ENCODE results near the gene RASGRF2. TPM values are rescaled to one million over a fixed set of nuclear protein-coding genes. Genes with fewer than 3 reads are reported as not detected.
A peak's percentile ranks its signal among the peaks of the same experiment; 100 is the strongest.

Gene RASGRF2
- total and polyA plus RNA-seq, 2 of the 13 experiments (the other 11 are each of a cell fraction or from before 2014, with no cell fraction given) = 23.6 to 29.0 TPM

GRCh38 chr5:81075041-81075440 is 114.9 kb downstream of the RASGRF2 start:
- intact Hi-C loops (cut with micrococcal nuclease; ENCODE audit: unreplicated experiment) = no loop called here
- no peaks in the 10 kb centered on the region for H3K27me3 ChIP-seq (ENCODE audit: control insufficient read depth in 1 of 2, insufficient read depth in 2 of 2, low read length in 2 of 2)
- TF ChIP-seq SSRP1 (CRISPR knock-in tag; IDR thresholded peaks at IDR 0.05) = no peak
- TF ChIP-seq PCBP2 (optimal IDR thresholded peaks at IDR 0.05; ENCODE audit: low read depth, low read length, poor library complexity, severe bottlenecking) = no peak
- no peak for TF ChIP-seq SATB2 (CRISPR knock-in tag; IDR thresholded peaks at IDR 0.05)
- no peak for TF ChIP-seq ZNF883 (CRISPR knock-in tag; IDR thresholded peaks at IDR 0.05; ENCODE audit: not compliant biosample characterization)
- no peak for TF ChIP-seq ZNF510 (CRISPR knock-in tag; IDR thresholded peaks at IDR 0.05; ENCODE audit: low read depth)
- TF ChIP-seq CAMTA2 (CRISPR knock-in tag; IDR thresholded peaks at IDR 0.05; ENCODE audit: borderline replicate concordance) = no peak
- TF ChIP-seq MZF1 (CRISPR knock-in tag; IDR thresholded peaks at IDR 0.05; ENCODE audit: borderline replicate concordance) = no peak
- CTCF ChIA-PET (ENCODE audit: low intra/inter-chr PET ratio, low total read pairs) = no interaction called here
- H3K36me3 ChIP-seq (replicated peaks in 1 of 2; ENCODE audit: control insufficient read depth in 1 of 2, insufficient read depth in 2 of 2, low read length in 2 of 2) = peaks cover 15 to 44% of the 10 kb centered on the region in 2 experiments
- H3K27ac ChIP-seq (ENCODE audit: extremely low read length, insufficient read depth, low read length) = no peak overlapping the region
- 96% methylated on average over 5 of the region's 5 CpGs for WGBS (ENCODE audit: low lambda C conversion rate)
- no peaks in the 10 kb centered on the region for H4K20me1 ChIP-seq (ENCODE audit: insufficient read depth, low read length)
- H2AFZ ChIP-seq (ENCODE audit: low read length) = no peak overlapping the region
- peaks cover 4% of the 10 kb centered on the region; the same call in 1 of the 2 replicates for H3K9me3 ChIP-seq (ENCODE audit: low read length)
- H3K4me3 ChIP-seq (replicated peaks in 1 of 3; ENCODE audit: insufficient read depth in 1 of 3, low read depth in 2 of 3, low read length in 3 of 3) = no peak overlapping the region
- peaks cover 18% of the 10 kb centered on the region for H3K4me1 ChIP-seq (ENCODE audit: insufficient read depth, low read length)
- no TSS peak for BruUV-seq (replicated peaks)
- H3K9ac ChIP-seq (ENCODE audit: insufficient read depth, low read depth, low read length) = no peak overlapping the region
- ATAC-seq (no peak), FAIRE-seq (no peak), DNase-seq (ENCODE audit: low spot score) (no peak)
- POLR2A ChIA-PET = no interaction called here
- in situ Hi-C loops (cut with HindIII; ENCODE audit: extremely low pct_ligation_motif_present, low pct_unique_long_range_greater_than_20kb) = no loop called here
- H3K4me2 ChIP-seq (ENCODE audit: low read depth, low read length) = no peak overlapping the region
- no peaks in the 10 kb centered on the region for H3K79me2 ChIP-seq (ENCODE audit: insufficient read depth, low read length)

DNA sequence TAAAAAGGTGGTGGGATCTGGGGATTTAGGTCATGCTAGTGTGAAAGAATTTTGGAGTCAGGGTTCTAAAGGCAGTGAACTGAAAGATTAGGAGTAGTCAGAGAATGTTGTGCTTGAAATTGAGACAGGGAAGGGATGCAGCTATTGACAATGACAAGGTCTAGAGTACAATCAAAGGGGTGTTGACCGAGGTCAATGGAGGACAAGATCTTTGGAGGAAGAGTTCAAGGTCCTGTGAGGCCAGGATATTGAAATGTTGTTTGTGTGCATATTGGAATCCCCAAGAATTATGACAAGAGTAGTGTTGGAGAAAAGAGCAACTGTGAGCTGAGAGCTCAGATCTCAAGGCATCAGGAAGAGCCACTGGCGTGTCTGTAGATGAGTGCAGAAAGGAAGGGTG is 116.9 kb downstream of the RASGRF2 start:
- no TSS peak for BruUV-seq (replicated peaks)
- H3K9me3 ChIP-seq (ENCODE audit: low read length) = peaks cover 4% of the 10 kb centered on the region; the same call in 1 of the 2 replicates
- H3K79me2 ChIP-seq (ENCODE audit: insufficient read depth, low read length) = no peaks in the 10 kb centered on the region
- peaks cover 19 to 56% of the 10 kb centered on the region in 2 experiments for H3K36me3 ChIP-seq (replicated peaks in 1 of 2; ENCODE audit: control insufficient read depth in 1 of 2, insufficient read depth in 2 of 2, low read length in 2 of 2)
- DNase-seq (ENCODE audit: low spot score) (peak; percentile 18), ATAC-seq (peak; percentile 38), FAIRE-seq (no peak)
- H3K9ac ChIP-seq (ENCODE audit: insufficient read depth, low read depth, low read length) = no peak overlapping the region
- H4K20me1 ChIP-seq (ENCODE audit: insufficient read depth, low read length) = no peaks in the 10 kb centered on the region
- H3K27me3 ChIP-seq (ENCODE audit: control insufficient read depth in 1 of 2, insufficient read depth in 2 of 2, low read length in 2 of 2) = no peaks in the 10 kb centered on the region
- WGBS (ENCODE audit: low lambda C conversion rate) = 74% methylated on average over 2 of the region's 2 CpGs
- peaks cover 18% of the 10 kb centered on the region for H3K4me1 ChIP-seq (ENCODE audit: insufficient read depth, low read length)
- H3K27ac ChIP-seq (ENCODE audit: extremely low read length, insufficient read depth, low read length) = peak overlapping the region; percentile 4
- no peak overlapping the region for H2AFZ ChIP-seq (ENCODE audit: low read length)
- H3K4me2 ChIP-seq (ENCODE audit: low read depth, low read length) = no peak overlapping the region
- POLR2A ChIA-PET = no interaction called here
- no peak overlapping the region for H3K4me3 ChIP-seq (replicated peaks in 1 of 3; ENCODE audit: insufficient read depth in 1 of 3, low read depth in 2 of 3, low read length in 3 of 3)
- CTCF ChIA-PET (ENCODE audit: low intra/inter-chr PET ratio, low total read pairs) = no interaction called here
- in situ Hi-C loops (cut with HindIII; ENCODE audit: extremely low pct_ligation_motif_present, low pct_unique_long_range_greater_than_20kb) = no loop called here
- intact Hi-C loops (cut with micrococcal nuclease; ENCODE audit: unreplicated experiment) = no loop called here
- TF ChIP-seq, protein P1, sequence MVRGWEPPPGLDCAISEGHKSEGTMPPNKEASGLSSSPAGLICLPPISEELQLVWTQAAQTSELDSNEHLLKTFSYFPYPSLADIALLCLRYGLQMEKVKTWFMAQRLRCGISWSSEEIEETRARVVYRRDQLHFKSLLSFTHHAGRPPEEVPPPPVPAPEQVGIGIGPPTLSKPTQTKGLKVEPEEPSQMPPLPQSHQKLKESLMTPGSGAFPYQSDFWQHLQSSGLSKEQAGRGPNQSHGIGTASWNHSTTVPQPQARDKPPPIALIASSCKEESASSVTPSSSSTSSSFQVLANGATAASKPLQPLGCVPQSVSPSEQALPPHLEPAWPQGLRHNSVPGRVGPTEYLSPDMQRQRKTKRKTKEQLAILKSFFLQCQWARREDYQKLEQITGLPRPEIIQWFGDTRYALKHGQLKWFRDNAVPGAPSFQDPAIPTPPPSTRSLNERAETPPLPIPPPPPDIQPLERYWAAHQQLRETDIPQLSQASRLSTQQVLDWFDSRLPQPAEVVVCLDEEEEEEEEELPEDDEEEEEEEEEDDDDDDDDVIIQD (CRISPR knock-in tag; IDR thresholded peaks at IDR 0.05; ENCODE audit: low read depth) = peak; percentile 48; the same call in 1 of the 2 replicates
- TF ChIP-seq THRA (CRISPR knock-in tag; IDR thresholded peaks at IDR 0.05; ENCODE audit: borderline replicate concordance) (peak; percentile 93; the same call in 1 of the 2 replicates), ARID5B (CRISPR knock-in tag; IDR thresholded peaks at IDR 0.05) (peak; percentile 80), SALL1 (CRISPR knock-in tag; IDR thresholded peaks at IDR 0.05) (peak; percentile 31; the same call in 1 of the 2 replicates)

Data from HepG2 (cell line).